GM15510 (cell line): ENCODE results near the gene EPO.

ENCODE experiments used
- POLR2A ChIP-seq: IDR thresholded peaks from 3 replicates; pipeline ENCODE4 v1.6.1; 2011; ENCODE audit warnings: borderline replicate concordance; ENCODE audit not compliant: insufficient read length; ENCODE audit errors: extremely low read depth

EPO gene

DNA sequence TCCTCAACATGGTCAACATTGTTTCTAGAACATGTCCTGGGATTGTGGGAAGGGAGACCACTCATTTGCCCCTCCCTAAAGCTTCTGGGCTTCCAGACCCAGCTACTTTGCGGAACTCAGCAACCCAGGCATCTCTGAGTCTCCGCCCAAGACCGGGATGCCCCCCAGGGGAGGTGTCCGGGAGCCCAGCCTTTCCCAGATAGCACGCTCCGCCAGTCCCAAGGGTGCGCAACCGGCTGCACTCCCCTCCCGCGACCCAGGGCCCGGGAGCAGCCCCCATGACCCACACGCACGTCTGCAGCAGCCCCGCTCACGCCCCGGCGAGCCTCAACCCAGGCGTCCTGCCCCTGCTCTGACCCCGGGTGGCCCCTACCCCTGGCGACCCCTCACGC lies at the start of gene EPO:
Gene EPO, plus strand, starts transcription at position 190 of the 392 bp plus-strand sequence. CDS start 513 bp downstream, outside the sequence.
- TF ChIP-seq POLR2A: no peak

- no peak for TF ChIP-seq POLR2A
Observed at GRCh38 chr7:100671353-100672327, 48.6 kb upstream of the EPO start.

DNA sequence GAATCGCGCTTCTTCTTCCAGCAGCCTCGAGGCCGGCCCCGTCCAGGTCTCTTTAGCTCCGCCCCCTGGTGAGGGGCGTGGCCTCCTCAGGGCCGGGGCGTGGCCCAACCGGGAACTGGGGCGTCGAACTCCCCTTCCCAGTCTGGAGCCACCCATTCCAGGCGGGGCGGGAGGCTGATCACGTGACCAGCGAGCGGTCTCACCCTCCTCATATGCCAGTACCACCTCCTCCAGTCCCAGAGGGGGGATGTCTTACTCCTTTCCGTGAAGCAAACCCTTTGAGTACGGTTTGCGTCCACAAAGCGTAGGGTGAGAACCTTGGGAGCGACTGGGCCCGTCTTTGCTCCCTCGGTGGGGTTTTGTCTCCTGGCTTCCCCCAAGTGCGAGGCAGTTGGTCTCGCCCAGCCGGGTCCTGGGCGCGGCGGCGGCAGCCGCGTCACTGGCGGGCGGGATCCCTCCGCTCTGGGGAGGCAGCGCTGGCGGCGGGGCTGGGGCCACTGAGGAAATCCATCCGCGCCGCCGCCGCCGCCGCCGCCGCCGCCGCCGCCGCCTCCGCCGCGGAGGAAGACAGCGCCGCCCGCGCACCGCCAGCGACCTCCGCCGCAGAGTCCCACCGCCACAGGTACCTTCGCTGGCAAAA lies 46.8 kb upstream of the EPO start, which contains the start of gene GNB2:
Gene GNB2, plus strand, starts transcription at position 439 of the 640 bp plus-strand sequence. CDS start 2,526 bp downstream, outside the sequence.
- peak; percentile 56 for TF ChIP-seq POLR2A

GRCh38 chr7:100673942-100674410 lies 46.3 kb upstream of the EPO start:
- TF ChIP-seq POLR2A: peak; percentile 22

- TF ChIP-seq POLR2A: no peak
Observed at GRCh38 chr7:100674411-100675104, 45.7 kb upstream of the EPO start.

DNA sequence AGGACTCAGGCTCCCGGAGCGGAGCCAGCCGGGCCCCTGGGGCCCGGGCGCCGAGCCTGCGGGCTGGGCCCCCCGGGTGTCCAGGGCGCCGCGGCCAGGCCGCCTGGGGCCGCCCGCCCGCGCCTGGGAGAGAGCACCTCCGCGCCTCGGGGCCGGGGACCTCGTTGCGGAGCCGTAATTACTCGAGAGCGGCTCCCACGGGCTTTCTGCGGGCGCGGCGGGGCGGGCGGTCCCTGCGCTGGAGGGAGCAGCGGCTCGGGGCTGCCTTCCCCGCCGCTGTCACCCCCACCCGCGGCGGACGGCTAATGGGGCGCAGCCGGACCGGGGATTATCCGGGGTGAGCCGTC lies 45.2 kb upstream of the EPO start:
- TF ChIP-seq POLR2A: no peak

GRCh38 chr7:100675581-100676350 lies 44.5 kb upstream of the EPO start:
- peak; percentile 42 for TF ChIP-seq POLR2A

DNA sequence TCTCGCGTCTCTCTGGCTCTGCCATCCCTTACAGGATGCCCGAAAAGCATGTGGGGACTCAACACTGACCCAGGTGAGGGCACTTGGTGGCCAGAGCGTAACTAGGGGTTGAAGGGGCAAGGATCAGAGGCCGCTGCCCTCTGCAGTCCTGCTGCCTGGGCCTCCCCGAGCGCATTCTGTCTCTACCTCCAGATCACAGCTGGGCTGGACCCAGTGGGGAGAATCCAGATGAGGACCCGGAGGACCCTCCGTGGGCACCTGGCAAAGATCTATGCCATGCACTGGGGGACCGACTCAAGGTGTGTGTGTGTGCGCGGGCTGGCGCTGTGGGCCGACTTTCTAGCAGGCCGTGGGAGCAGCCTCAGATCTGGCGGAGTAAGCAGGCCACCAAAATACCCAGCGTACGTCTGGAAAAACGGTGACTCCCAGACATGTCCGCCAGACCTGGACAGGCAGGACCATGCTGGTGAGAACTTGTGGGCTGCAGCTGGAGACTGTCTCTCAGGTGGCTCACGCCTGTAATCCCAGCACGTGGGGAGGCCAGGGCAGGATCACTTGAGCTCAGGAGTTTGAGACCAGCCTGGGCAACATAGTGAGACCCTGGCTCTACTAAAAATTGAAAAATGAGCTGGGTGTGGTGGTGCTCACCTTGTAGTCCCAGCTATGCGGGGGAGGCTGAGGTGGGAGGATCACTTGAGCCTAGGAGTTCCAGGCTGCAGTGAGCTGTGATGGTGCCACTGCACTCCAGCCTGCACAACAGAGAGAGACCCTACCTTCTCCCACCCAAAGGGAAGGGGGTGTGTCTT lies 43.6 kb upstream of the EPO start:
- no peak for TF ChIP-seq POLR2A

DNA sequence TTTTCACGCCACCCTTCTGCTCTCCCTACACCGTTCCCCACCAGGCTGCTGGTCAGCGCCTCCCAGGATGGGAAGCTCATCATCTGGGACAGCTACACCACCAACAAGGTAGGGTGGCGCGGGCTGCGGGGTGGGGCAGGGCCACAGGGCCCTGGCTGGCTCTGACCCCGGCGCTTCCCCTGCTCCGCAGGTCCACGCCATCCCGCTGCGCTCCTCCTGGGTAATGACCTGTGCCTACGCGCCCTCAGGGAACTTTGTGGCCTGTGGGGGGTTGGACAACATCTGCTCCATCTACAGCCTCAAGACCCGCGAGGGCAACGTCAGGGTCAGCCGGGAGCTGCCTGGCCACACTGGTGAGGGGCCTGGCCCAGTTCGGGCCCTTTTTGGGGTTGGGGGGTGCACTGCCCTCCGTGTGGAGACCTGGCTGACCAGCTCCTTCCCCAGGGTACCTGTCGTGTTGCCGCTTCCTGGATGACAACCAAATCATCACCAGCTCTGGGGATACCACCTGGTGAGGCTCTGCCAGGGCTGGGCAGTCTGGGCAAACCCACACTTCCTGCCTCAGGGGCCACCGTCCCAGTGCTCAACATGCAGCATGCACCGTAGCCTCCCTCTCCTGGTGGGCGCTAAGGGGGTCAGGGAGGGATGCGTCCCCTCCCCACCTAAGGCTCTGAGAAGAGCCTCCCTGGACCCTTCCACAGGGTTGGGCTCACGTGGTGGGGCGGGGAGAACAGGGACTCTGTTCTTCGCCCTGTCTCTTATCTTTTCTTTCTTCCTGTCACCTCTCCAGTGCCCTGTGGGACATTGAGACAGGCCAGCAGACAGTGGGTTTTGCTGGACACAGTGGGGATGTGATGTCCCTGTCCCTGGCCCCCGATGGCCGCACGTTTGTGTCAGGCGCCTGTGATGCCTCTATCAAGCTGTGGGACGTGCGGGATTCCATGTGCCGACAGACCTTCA lies 42.7 kb upstream of the EPO start:
- no peak for TF ChIP-seq POLR2A

- TF ChIP-seq POLR2A: peak; percentile 1
Observed at GRCh38 chr7:100678291-100678984, 41.8 kb upstream of the EPO start.

- no peak for TF ChIP-seq POLR2A
Observed at GRCh38 chr7:100679129-100679926, 40.9 kb upstream of the EPO start.
